Astrocyte of the hippocampus (primary cell): ENCODE data around the gene MED12L.
A peak's percentile ranks its signal among the peaks of the same experiment; 100 is the strongest.

Source experiments
- DNase-seq: peaks from one replicate; pipeline ENCODE4 v3.0.0; 2011; ENCODE audit warnings: low read depth, low spot score

Gene MED12L

DNA sequence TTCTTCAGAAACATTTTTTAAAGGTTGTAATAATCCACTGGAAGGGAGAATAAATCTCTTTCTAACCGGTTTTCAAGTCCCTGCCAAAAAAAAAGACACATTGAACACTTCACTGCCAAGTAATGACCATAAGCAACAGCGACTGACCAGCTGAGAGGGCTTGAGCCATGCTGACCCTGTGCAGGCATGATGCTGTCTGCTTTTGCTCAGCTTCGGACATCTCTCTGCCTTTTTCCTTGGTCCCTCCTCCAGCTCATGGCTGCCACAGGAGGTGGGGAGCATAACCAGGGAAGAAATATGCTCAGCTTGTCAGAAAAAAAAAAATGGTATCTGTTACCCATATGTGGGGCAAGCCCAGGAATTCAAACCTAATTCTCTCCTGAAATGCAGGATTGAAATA is 373.9 kb downstream of the MED12L start:
- DNase-seq: no peak

DNA sequence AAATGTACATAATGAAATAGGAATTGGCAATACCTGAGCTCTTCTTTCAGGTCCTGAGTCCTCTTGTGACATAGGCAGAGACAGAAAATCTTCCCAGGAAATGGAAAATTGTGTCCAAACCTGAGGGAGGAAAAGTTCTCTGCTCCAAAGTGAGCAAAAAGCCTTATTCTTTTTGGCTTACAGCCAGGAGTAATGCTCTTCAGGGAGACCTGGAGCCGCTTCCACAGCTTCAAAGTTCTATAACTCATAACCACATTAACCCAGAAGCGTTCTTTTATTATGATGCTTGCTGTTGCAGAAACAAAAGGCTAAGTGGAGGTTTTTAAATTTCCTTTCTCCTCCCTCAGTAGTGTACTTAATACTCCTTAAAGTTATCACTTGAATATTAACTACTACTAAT is 374.8 kb downstream of the MED12L start:
- no peak for DNase-seq

DNA sequence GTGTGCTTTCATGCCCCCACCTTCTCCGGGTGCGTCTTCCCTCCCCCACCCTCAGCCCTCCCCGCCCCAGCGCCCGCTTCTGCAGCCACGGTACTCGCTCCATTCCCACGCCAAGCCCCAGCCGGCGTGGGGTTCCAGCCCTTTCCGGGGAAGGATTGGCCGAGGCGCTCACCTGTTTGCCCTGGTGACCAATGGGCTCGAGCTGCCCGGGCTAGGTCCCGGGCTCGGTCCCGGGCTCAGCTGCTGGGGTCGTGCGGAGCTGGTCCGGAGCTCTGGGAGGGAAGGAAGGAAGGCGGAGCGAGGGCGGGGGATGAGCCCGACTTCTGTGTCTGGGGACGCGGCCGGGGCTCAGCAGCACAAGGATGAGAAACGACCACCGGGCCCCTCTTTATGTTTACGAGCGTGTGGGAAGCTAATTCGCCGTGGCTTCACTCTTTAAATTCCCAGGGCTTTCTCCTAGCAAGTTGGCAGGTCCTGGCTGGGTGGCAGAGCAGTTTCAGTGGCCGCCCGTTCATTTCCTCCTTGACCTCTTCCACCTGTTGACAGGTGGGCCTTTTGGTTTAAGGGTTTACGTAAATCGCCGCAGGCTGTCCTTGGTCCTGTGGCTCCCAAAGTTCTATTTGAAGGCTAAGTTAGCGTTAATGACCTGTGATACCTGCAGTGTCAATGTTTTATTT is 375.4 kb downstream of the MED12L start, which contains the start of gene IGSF10:
Gene IGSF10, minus strand, starts transcription at position 288 of the 677 bp plus-strand sequence. CDS start 2,352 bp downstream, outside the sequence.
- DNase-seq: peak; percentile 33

DNA sequence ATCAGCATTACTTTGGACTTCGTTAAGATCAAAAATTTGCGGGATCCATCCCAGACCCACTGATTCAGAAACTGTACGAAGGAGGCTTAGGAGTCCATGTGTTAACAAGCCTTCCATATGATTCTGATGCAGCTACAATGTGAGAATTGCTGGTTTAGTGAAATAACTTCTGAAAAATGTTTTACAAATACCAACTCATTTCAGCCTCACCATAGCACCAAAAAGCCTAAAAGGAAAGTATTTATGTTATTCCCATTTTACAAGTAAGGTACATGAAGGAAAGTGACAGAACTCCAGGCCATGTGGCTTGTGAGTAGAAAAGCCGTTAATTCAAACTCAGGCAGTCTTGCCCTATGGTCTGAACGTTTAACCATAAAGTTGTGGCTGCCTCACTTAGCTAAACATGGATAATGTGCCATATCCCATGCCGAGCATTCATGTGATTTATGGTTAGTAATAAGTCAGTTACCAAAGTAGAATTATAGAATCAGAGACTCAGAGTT is 376.9 kb downstream of the MED12L start:
- no peak for DNase-seq

DNA sequence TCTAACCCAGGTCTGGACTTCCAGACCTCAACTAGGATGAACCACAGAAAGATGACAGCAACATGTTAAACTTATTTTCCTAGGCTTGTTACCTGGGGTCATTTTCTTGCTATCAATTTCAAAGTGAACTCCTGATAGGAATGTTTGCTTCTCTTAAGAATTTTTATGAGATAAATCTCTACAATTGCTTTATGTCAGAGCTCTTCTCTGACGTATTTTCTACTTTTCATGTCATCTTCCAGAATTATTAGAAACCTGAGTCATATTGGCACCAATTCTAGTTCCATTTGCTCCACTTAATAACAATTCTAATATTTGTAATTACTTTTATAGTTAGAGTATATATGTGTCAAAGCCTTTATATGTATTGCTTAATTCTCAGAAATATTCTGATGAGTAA is 377.5 kb downstream of the MED12L start:
- no peak for DNase-seq

DNA sequence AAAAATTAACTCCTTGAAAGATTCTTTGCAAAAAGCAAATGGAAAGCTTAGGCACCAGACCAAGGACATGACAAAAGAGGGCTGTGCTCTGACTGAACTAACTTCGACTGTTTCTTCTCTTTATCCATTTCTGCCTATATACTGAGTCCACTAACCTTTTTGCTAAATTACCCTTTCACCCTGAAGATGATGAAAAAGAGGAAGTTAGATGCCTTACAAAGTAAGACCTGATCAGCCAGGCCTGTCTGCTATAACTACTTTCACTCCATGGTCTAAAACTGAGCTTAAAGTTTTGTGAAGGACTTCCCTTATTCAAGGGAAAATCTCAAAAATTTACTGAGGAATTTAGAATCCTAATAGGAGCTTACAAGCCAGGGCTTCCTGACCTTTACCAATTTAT is 381.6 kb downstream of the MED12L start:
- DNase-seq: no peak

DNA sequence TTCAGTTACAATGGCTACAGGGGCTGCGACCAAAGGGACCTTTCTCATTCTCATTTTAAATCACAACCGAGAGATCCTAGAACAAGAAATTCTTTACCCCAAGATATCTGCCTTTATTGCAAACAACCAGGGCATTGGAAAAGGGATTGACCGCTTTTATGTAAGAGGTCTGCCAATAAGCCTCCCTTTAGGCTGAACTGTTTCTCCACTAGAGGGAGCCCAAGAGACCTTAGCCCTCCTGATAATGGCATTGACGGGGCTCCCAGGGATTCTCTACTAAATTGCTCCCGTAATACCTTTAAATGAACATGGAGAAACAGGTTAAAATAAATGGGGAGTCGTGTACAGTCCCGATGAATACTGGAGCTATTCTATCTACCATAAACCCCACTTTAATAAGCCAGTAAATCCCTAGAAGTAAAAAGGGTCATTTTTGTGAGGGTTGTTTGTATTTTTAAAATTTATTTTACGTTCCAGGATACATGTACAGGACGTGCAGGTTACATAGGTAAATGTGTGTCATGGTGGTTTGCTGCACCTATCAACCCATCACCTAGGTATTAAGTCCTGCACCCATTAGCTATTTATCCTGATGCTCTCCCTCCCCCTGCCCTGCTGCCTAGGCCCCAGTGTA is 382.9 kb downstream of the MED12L start:
- DNase-seq: peak; percentile 72

DNA sequence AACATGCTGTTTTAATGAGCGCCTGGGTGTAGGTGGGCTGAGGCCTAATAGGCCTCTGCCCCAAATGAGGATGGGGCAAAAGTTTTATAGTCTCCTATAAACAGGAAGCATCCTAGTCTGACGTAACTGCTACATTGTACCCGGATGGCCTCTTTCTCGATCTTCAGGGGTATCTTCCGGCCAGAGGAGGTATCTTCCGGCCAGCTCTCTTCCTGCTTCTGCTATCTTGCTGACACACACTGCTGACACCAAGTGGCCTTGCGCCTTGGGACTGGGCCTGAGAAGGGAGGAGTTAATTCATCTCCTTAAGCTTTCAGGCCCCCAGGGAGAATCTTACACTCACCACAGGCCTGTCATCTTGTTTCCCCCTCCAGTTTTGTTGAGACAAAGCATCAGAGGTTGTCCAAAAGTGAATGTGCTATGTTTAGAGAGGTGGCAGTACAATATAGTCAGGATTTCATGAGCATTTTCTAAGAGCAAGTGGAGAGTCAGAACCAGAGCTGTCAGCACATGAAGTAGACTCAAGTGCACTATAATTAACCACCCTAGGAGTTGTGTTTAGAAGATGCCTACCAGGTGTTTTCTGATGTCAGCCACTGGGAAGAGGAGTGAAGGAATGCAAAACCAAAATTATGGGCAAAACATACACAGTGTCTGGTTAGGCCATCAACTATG is 391.0 kb downstream of the MED12L start:
- no peak for DNase-seq

DNA sequence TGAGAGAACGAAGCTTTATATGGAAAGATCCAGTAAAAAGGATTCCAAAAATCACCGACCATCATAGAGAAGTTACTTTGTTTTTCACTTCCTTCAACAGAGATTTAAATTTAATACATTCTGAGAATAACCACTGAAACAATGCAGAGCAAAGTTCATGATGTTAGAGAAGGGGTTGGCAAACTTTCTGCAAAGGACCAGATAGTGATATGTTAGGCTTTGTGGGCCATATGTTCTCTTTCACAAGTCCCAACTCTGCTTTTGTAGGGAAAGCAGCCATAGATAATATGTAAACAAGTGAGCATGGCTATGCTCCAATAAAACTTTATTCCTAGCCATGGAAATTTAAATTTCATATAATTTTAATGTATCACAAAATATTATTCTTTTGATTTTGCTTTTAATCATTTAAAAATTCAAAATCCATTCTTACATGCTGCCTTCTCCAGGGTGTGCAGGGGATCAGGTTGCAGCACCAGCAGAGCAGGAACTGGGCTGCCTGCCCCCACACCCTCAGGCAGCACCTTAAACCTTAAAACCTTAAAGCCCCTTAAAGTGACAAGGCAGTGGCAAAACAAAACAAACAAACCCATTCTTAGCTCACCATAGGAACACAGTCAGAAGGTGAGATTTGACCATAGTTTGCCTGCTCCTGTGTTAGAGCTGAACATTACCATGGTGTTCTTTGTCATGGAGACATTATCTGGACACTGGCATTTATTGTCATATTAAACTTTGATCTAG is 392.3 kb downstream of the MED12L start:
- no peak for DNase-seq

DNA sequence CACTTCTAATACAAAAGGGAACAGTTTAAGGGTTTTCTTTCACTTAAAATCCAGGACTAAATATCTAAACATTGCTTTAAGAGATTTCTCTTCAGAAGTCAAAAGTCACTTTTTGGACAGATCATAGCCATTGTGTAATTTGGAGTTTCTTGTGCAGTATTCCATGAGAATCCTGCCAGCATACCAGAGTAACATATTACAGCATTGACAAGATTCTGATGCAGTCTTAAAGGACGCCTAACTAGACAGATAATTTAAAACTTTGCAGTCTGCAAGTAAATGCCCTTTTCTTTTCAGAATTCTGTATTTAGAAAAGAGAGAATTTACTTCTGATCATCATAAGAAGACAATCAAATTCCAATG is 392.9 kb downstream of the MED12L start:
- no peak for DNase-seq

DNA sequence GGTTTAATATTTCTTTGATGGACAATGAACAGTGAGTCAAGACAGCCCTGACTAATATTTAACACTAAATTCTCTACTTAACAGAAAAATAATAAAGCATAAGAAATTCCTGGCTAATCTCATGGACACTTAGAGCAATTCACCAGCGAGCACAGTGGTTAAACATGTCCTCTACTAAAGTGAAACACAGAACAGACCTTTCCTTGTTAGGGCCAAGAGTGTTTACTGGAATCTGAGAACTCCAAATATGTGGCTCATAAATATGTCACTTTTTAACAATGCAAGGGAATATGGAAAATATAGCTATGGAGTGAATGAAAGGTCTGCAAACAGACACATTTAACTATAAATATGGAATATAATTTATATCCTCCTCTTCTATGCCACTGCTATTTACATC is 394.0 kb downstream of the MED12L start:
- DNase-seq: no peak

DNA sequence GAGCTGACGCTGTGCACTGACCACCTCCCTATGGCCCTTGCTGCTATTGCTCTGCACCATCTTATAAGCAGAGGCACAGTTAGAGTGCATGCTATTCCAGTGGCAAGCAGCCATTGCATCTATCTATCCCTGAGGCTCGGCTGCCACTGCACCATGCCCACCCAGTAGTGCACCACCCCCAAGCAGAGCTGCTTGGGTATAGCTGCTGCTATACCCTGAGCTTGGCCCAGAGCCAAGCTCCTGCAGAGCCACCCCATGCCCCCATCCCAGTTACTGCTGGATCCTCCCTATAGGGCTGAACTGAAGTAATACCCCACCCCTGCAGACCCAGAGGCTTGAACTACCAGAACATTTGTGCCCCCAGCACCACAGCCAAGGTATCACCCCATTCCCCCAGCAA is 395.0 kb downstream of the MED12L start:
- DNase-seq: no peak

DNA sequence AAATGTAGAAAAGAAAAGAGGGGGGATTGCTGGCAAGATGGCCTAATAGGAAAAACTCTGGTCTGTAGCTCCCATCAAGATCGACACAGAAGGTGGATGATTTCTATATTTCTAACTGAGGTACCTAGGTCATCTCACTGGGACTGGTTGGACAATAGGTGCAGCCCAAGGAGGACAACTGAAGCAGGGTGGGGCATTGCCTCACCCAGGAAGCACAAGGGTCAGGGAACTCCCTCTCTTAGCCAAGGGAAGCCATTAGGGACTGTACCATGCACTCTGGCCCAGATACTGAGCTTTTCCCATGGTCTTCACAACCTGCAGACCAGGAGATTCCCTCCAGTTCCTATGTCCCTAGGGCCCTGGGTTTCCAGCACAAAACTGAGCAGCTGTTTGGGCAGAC is 398.0 kb downstream of the MED12L start:
- no peak for DNase-seq

DNA sequence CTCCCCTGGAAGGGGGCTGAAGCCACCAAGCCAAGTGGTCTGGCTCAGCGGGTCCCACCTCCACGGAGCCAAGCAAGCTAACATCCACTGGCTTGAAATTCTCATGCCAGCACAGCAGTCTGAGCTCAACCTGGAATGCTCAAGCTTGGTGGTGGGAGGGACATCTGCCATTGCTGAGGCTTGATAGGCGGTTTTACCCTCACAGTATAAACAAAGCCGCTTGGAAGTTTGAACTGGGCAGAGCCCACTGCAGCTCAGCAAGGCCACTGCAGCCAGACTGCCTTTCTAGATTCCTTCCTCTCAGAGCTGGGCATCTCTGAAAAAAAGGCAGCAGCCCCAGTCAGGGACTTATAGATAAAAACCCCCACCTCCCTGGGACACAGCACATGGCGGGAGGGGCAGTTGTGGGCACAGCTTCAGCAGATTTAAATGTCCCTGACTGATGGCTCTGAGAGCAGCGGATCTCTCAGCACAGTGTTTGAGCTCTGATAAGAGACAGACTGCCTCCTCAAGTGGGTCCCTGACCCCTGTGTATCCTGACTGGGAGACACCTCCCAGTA is 398.6 kb downstream of the MED12L start:
- DNase-seq: no peak
